ENCODE results near the gene RNF103.
"Not testable (repeated sequence)": the region's sequence is repeated elsewhere in the genome, so short reads cannot be mapped to it uniquely, and the experiment has no call there.

The RNF103 gene

GRCh38 chr2:86623494-86624266 is at the start of gene RNF103:
Gene RNF103 (minus strand): TSS chr2:86623865. CDS start chr2:86622886, 979 bp downstream.
- no peak for FAIRE-seq

GRCh38 chr2:86673011-86673410 is 49.3 kb upstream of the RNF103 start:
- FAIRE-seq: no peak

GRCh38 chr2:86672027-86672545 is 48.4 kb upstream of the RNF103 start:
- no peak for FAIRE-seq

GRCh38 chr2:86671337-86671981 is 47.8 kb upstream of the RNF103 start:
- no peak for FAIRE-seq

- not testable (repeated sequence) for FAIRE-seq
These were observed 45.7 kb upstream of the RNF103 start for GRCh38 chr2:86669323-86669722.

- no peak for FAIRE-seq
These were observed 37.7 kb upstream of the RNF103 start for GRCh38 chr2:86661333-86661732.

GRCh38 chr2:86650188-86650587 is 26.5 kb upstream of the RNF103 start:
- no peak for FAIRE-seq

- no peak for FAIRE-seq
These were observed 25.7 kb upstream of the RNF103 start for GRCh38 chr2:86649119-86649947.

- FAIRE-seq: no peak
These were observed 25.0 kb upstream of the RNF103 start for GRCh38 chr2:86648681-86649080.

GRCh38 chr2:86646865-86647264 is 23.2 kb upstream of the RNF103 start:
- FAIRE-seq: no peak

- no peak for FAIRE-seq
These were observed 22.7 kb upstream of the RNF103 start for GRCh38 chr2:86646329-86646728.

- no peak for FAIRE-seq
These were observed 22.1 kb upstream of the RNF103 start for GRCh38 chr2:86645752-86646151.

- no peak for FAIRE-seq
These were observed 15.0 kb upstream of the RNF103 start for GRCh38 chr2:86638712-86639111.

- no peak for FAIRE-seq
These were observed 13.2 kb upstream of the RNF103 start for GRCh38 chr2:86636842-86637241.

- no peak for FAIRE-seq
These were observed 10.7 kb upstream of the RNF103 start for GRCh38 chr2:86634352-86634751.

- FAIRE-seq: no peak
These were observed 9.5 kb upstream of the RNF103 start for GRCh38 chr2:86633155-86633651.

- FAIRE-seq: no peak
These were observed 9.0 kb upstream of the RNF103 start for GRCh38 chr2:86632672-86633071.

- no peak for FAIRE-seq
These were observed 8.3 kb upstream of the RNF103 start for GRCh38 chr2:86631846-86632485.

- FAIRE-seq: no peak
These were observed 4.4 kb upstream of the RNF103 start for GRCh38 chr2:86628091-86628522.

GRCh38 chr2:86627550-86627949 is 3.9 kb upstream of the RNF103 start:
- no peak for FAIRE-seq

GRCh38 chr2:86625096-86625495 is 1.4 kb upstream of the RNF103 start:
- no peak for FAIRE-seq

GRCh38 chr2:86624267-86624547 is 542 bp upstream of the RNF103 start:
- FAIRE-seq: no peak

GRCh38 chr2:86623043-86623493 is 597 bp downstream of the RNF103 start:
- no peak for FAIRE-seq
